SU-DHL-6 (cell line): ENCODE data around the gene IFNA10.

Experiments
- EZH2phosphoT487 ChIP-seq: fragments of 200-600 bp; sonication (generic), shearing (Covaris generic); conservative IDR thresholded peaks from 2 replicates; pipeline ENCODE4 v1.6.1; 2018; ENCODE audit warnings: mild to moderate bottlenecking, antibody characterized with exemption, low read length, moderate library complexity, mixed read lengths
- TF ChIP-seq, protein P1 (sequence below): fragments of 200-600 bp; sonication (generic); IDR thresholded peaks from one replicate; pipeline ENCODE4 v1.5.1; 2017; ENCODE audit warnings: antibody characterized with exemption, mild to moderate bottlenecking, low read length, moderate library complexity; ENCODE audit not compliant: insufficient read depth, poor library complexity, severe bottlenecking

DNA sequence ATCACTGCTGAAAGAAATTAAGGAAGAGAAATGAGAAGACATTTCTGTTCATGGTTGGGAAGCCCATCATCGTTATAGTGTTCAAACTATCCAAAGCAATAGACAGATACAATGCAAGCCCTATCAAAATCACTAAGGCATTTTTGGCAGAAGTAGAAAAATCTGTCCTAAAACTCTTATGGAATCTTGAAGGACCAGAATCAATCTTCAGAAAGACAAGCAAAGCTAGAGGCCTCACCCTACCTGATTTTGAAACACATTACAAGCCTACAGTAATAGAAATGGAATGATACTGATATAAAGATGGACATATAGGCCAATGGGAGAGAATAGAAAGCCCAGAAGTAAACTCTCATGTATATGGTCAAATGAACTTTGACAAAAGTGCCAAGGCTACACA lies 35.6 kb downstream of the IFNA10 start:
- TF ChIP-seq, protein P1, sequence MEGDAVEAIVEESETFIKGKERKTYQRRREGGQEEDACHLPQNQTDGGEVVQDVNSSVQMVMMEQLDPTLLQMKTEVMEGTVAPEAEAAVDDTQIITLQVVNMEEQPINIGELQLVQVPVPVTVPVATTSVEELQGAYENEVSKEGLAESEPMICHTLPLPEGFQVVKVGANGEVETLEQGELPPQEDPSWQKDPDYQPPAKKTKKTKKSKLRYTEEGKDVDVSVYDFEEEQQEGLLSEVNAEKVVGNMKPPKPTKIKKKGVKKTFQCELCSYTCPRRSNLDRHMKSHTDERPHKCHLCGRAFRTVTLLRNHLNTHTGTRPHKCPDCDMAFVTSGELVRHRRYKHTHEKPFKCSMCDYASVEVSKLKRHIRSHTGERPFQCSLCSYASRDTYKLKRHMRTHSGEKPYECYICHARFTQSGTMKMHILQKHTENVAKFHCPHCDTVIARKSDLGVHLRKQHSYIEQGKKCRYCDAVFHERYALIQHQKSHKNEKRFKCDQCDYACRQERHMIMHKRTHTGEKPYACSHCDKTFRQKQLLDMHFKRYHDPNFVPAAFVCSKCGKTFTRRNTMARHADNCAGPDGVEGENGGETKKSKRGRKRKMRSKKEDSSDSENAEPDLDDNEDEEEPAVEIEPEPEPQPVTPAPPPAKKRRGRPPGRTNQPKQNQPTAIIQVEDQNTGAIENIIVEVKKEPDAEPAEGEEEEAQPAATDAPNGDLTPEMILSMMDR, result no peak
- TF ChIP-seq EZH2phosphoT487, result no peak
